Right atrium auricular region (tissue), 2 donors: ENCODE measurements around the gene NDRG3. TPM values are rescaled to one million over a fixed set of nuclear protein-coding genes. Genes with fewer than 3 reads are reported as not detected.

Experiments
- DNase-seq: peaks from one replicate; pipeline ENCODE4 v3.0.0-alpha.2; 2019; ENCODE audit warnings: low spot score
- H3K27ac ChIP-seq, 2 donors: fragments of 200-600 bp; sonication (generic); 1 replicate in 1 of 2; 2 replicates in 1 of 2; pipeline ENCODE4 v1.5.1; 2016 to 2019
- H3K27me3 ChIP-seq, 2 donors: fragments of 200-600 bp; sonication (generic); one replicate each; pipeline versions ENCODE4 v1.5.1 to v1.6.0; 2017 to 2019
- H3K36me3 ChIP-seq: fragments of 200-600 bp; sonication (generic); one replicate; pipeline ENCODE4 v1.5.1; 2016
- H3K4me1 ChIP-seq, 2 donors: fragments of 200-600 bp; sonication (generic); one replicate each; pipeline versions ENCODE4 v1.5.1 to v1.6.0; 2017 to 2019
- H3K4me3 ChIP-seq, 2 donors: fragments of 200-600 bp; sonication (generic); 1 replicate in 1 of 2; 2 replicates in 1 of 2; pipeline ENCODE4 v1.5.1; 2017 to 2019; ENCODE audit warnings: mild to moderate bottlenecking in 1 of 2, moderate library complexity in 1 of 2
- H3K9me3 ChIP-seq, 2 donors: fragments of 200-600 bp; sonication (generic); one replicate each; pipeline ENCODE4 v1.5.1; 2019
- CTCF ChIP-seq, 2 donors: fragments of 200-600 bp; sonication (generic); IDR thresholded peaks; one replicate each; pipeline ENCODE4 v1.5.1; 2019; ENCODE audit warnings: antibody characterized with exemption in 2 of 2
- total RNA-seq, 2 donors: library from RNA; depleted of rRNA; stranded (reverse); fragments of >200 nt; gene quantifications; one replicate each; pipeline ENCODE4 v1.1.0, GENCODE V29; 2016

The NDRG3 gene
- total RNA-seq, 2 donors from 2014 or later = 19.7 to 33.9 TPM

GRCh38 chr20:36778831-36779655, 33.2 kb upstream of the NDRG3 start:
- H3K27me3 ChIP-seq = no peaks in the 10 kb centered on the region
- no peak overlapping the region for H3K27ac ChIP-seq
- H3K4me1 ChIP-seq = peaks cover 0 to 15% of the 10 kb centered on the region in 2 donors
- H3K9me3 ChIP-seq = no peaks in the 10 kb centered on the region
- TF ChIP-seq CTCF (IDR thresholded peaks at IDR 0.05) = no peak
- no peak overlapping the region for H3K4me3 ChIP-seq
- no peak for DNase-seq
- no peaks in the 10 kb centered on the region for H3K36me3 ChIP-seq

DNA sequence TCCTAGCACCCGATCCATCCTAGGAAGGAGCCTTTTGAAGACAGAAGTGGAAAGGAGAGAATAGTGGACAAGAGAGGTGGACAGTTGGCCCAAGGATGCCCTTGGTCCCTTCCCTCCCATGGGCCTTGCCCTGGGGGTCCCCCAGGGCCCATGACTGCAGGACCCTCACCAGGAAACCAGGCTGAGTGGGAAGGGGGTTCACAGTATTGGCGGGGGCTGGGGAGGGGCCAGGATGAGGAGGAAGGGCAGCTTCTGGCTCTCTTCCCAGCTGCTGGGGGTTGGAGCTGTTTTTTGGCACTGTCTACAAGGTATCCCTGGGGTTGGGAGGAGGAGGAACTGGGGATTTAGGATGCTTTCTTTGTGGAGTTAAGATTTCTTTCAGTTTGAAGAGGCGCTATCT, 31.7 kb upstream of the NDRG3 start:
- Histone ChIP-seq H3K27me3 (no peaks in the 10 kb centered on the region), H3K4me3 (no peak overlapping the region), H3K4me1 (peaks cover 0 to 20% of the 10 kb centered on the region in 2 donors), H3K36me3 (no peaks in the 10 kb centered on the region), H3K27ac (no peak overlapping the region), H3K9me3 (no peaks in the 10 kb centered on the region)
- DNase-seq = no peak
- TF ChIP-seq CTCF (IDR thresholded peaks at IDR 0.05) = no peak

DNA sequence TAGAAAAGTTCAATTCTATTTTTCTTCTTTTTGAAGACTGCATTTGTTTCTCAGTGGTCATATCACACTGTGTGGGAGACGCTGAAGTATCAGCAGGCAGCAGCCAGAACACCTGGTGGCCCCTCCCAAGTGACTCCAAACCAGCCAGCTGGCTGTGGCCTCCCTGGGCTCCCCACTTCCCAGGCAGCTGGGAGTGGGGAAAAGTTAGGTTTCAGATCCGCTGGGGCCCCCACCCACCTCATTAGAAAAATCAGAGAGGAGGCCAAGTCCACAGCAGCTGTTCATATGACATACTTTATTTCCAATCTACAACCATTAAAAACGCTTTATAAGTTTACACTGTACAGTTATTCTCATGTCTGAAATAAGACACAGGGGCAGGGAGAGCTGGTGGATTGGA, 31.3 kb upstream of the NDRG3 start:
- Histone ChIP-seq H3K9me3 (no peaks in the 10 kb centered on the region), H3K27me3 (no peaks in the 10 kb centered on the region), H3K36me3 (no peaks in the 10 kb centered on the region), H3K4me1 (peaks cover 0 to 23% of the 10 kb centered on the region in 2 donors), H3K4me3 (no peak overlapping the region), H3K27ac (no peak overlapping the region)
- TF ChIP-seq CTCF (IDR thresholded peaks at IDR 0.05) = no peak
- DNase-seq = no peak

- H3K27ac ChIP-seq = no peak overlapping the region
- H3K36me3 ChIP-seq = no peaks in the 10 kb centered on the region
- DNase-seq = no peak
- H3K27me3 ChIP-seq = no peaks in the 10 kb centered on the region
- H3K9me3 ChIP-seq = no peaks in the 10 kb centered on the region
- H3K4me1 ChIP-seq = peaks cover 0 to 23% of the 10 kb centered on the region in 2 donors
- no peak overlapping the region for H3K4me3 ChIP-seq
- TF ChIP-seq CTCF (IDR thresholded peaks at IDR 0.05) = no peak
Observed at GRCh38 chr20:36775826-36776225, 29.9 kb upstream of the NDRG3 start.

- DNase-seq = no peak
- Histone ChIP-seq H3K36me3 (no peaks in the 10 kb centered on the region), H3K4me1 (peaks cover 0 to 23% of the 10 kb centered on the region in 2 donors), H3K4me3 (no peak overlapping the region), H3K9me3 (no peaks in the 10 kb centered on the region), H3K27ac (peak overlapping the region; percentile 95 to 99), H3K27me3 (no peaks in the 10 kb centered on the region)
- TF ChIP-seq CTCF (IDR thresholded peaks at IDR 0.05) = no peak
Observed at GRCh38 chr20:36775196-36775595, 29.3 kb upstream of the NDRG3 start.
